GM21576 (cell line): ENCODE results near the gene KIF26A.

Source experiments
- ATAC-seq: cut with Tn5 transposase; IDR thresholded peaks from one replicate; pipeline ENCODE4 v1.9.1; 2021; ENCODE audit warnings: mild to moderate bottlenecking, moderate library complexity; ENCODE audit not compliant: unreplicated experiment

The KIF26A gene

DNA sequence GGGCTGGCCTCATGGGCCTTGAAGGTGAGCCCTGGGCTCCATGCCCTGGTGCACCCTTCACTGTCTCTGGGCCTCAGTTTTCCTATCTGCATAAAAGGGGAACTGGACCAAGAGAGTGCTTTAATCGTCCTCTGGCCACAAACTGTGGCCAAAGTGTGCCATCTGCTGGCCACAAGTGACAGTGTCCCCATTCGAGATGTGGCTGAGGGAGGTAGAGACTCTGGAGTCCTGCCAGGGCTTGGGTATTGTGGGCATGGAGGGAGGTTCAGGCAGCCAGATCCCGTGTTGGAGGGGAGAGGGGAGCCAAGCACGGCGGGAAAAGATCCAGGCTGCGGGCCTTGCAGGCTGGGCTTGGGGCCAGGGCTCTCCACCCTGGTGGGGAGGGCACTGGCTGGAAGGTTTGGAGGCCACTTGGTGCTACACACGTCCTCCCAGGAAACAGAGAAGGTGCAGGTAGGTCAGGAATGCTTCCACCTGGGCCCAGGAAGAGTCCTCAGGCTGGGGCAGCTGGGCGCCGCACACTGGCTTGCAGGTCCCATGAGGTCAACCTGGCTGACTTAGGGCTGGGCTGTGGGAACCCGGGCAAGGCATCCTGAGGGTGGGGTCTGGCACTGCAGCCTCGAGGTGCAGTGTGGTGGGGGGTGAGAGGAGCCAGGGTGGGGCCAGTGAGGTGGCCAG lies 7.3 kb upstream of the KIF26A start:
- no peak for ATAC-seq

DNA sequence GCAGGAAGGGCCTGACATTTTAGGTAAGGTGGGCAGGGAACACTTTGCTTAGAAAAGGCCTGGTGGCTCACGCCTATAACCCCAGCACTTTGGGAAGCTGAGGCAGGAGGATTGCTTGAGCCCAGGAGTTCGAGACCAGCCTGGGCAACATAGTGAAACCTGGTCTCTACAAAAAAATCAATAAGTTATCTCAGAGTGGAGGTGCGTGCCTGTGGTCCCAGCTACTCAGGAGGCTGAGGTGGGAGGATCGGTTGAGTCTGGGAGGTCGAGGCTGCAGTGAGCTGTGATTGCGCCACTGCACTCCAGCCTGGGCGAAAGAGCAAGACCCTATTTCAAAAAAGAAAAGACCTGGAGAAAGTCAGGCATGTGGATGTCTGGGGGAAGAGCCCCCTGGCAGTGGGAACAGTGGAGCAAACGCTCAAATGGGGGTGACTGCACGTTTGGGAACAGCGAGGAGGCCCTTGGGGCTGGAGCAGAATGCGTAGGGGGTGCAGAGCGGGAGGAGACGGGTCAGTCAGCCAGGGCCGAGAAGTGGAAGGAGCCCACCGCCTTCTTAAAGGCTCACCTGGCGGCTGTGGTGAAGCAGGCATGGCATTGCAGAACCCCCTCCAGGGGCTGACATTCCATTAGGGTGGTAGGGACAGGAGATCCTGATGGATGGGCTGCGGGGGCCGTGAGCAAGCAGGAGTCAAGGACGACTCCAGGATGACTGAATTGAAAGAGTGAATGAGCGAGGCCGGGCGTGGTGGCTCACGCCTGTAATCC lies 6.2 kb upstream of the KIF26A start:
- no peak for ATAC-seq

DNA sequence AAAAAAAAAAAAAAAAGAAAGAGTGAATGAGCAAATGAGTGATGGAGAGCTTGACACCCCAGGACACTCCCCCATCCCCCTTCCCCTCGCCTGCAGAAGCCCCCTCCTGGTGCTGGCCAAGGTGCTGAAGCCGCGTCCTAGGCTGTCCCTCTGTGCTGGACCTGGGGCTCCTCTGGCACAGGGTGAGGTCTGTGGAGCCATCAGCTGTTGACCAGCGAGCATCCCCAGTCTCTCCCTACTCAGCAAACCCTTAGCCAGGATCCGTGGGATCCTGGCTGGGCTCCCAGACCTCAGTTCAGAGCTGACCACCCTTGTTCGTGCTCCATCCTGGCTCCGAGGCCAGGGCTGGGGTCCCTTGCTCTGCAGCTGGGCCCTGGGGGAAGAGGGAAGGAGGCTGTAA lies 5.4 kb upstream of the KIF26A start:
- no peak for ATAC-seq

DNA sequence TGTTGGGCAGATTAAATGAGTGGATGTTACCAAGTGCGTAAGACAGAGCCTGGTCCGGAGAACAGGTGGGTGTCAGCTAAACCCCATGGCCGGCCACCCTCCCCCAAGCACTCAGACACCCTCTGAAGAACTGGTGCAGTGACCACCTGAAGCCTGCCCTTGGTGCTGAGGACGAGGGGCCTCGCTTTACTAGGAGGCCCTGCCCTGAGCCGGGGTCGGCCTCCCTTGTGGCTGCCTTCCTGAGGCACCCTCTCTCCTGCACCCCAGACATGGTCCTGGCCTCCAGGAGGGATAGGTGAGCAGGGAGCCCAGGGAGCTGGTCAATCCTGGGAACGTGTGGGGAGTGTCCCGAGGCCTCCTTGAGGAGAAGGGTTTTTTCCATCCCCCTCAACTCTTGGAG lies 4.9 kb upstream of the KIF26A start:
- no peak for ATAC-seq

DNA sequence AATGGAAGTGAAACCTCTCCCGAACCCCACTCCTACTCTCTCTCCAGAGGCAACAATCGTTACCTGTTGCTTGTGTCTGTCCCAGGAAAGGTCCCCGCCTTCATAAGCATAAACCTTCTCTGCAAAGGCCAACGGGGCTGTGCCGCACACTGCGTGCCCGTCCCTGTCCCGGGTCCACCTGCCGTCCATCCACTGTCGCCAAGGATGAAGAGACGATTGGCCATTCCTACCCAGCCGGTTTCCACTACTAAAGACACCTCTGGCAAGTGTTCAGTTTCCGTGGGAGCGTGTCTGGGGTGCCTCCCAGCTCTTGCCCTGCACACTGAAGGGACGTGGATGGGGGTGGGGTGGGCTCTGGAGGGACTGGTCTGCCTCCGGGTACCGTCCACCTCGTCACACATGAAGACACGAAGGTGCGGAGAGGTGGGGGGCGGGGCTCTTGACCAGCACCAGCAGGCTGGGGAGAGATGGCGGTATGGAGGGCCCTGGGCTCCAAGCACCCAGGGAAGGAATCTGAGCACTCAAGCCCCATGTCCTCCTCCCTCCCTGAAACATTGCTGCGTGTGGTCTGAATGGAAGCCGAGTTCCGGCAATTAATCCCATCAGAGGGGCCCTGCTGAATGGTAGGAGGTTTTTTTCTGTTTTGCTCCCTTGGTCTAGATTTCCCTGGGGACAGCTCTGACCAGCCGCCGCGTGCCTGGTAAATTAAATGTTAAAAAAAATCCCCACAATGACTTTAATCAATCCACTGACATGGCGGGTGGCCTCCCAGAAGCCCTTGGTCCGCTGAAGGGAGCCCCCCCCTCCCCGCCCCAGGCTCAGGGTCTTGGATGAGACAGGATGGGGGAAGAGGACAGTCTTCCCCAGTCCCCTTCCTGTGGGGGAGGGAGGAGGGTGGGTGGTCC lies 4.1 kb upstream of the KIF26A start:
- ATAC-seq = no peak

DNA sequence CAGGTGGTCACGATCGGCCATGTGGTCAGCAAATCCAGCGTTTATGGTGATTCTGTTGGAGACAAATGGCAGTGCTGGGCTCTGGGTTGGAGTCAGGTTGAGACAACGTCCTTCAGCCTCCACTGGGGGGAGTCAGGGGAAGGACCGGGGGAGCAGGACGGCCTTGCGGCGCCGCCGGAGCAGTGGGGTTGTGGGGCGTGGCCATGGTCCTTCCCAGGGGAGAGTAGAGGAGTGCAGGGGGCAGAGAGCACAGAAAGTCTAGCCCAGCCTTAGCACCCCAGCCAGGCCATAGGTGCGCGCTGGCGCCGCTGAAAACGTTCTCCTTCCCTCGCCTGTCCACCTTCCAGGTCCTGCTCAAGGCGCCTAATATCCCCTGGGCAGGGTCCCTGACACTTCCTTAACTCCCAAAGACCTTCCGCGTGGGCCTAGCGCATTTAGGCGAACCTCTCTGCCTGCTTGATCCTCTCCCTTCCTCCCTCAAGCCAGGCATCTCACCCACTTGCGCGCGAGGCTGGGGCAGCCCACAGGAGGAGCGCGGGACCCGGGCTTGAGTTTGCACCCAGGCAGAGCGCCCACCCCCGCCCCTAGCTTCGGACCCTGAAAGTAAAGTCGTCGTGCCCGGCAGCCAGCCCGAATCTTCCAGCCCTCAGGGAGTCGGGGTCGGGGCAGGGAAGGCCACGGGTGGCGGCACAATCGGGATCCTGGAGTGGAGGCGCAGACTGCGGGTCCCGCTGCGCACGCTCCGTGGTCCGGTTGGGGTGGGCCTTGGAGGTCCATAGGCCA lies 3.1 kb upstream of the KIF26A start:
- no peak for ATAC-seq

DNA sequence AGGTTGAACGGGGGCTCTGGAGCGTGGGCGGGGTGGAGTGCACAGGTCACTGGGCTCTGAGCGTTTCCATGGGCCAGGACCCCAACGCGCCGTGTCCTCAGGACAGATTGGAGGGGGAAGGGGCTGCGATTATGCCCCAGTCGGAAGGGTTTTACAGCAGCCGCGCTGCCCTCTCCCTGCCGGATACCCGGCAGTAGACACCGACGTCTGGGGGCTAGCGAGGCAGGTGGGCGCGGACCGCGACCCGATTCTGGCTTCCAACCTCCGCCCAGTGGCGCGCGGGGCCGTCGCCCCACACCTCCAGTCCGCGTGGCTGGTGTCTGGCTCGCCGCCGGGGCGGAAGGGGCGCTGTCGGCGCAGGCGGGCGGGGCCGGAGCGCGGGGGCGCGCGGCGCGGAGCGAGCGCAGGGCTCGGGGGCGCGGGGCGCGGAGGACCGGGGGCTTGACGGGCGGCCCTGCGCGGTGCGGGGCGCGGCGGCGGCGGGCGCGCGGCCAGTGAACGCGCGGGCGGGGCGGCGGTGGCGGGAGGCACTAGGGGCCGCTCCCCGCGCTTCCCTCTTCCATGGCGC lies 2.4 kb upstream of the KIF26A start:
- no peak for ATAC-seq

DNA sequence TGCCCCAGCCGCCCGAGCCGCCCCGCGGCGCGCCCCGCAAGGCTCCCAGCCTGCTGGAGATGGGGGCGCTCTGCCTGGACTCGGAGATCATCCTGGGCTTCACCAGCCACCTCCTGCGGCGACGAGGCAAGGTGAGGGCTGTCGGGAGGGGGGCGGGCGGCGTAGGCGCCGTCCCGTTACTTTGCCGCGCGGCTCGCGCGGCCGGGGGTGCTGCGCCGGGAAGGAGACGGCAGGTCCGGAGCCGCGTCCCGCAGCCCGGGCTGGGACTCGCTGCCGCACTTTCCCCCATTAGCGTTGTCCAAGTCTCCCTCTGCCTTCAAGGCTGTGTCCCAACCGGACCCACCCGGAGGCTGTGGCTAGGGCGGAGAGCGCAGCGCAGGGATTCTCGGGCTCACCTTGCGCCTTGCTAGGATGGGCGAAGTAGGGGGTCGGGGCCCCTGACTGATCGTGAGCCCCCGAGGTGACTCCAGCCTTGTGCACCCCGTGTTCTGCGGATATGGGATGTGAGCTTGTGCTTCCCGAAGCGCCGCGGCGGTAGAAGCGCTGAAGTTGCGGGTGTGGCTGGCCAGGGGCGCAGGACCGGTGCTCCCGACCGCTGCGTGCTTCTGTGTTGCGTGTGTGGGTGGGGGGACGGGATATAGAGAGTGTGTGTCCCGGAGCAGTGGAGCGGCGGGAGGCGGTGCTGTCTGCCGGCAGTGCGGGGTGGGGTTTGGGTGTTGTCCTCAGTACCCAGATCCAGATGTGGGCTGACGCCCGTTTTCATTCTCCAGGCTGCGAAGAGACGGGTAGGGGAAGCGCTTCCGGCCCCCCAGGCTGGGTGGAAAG lies 1.7 kb upstream of the KIF26A start:
- ATAC-seq = no peak

DNA sequence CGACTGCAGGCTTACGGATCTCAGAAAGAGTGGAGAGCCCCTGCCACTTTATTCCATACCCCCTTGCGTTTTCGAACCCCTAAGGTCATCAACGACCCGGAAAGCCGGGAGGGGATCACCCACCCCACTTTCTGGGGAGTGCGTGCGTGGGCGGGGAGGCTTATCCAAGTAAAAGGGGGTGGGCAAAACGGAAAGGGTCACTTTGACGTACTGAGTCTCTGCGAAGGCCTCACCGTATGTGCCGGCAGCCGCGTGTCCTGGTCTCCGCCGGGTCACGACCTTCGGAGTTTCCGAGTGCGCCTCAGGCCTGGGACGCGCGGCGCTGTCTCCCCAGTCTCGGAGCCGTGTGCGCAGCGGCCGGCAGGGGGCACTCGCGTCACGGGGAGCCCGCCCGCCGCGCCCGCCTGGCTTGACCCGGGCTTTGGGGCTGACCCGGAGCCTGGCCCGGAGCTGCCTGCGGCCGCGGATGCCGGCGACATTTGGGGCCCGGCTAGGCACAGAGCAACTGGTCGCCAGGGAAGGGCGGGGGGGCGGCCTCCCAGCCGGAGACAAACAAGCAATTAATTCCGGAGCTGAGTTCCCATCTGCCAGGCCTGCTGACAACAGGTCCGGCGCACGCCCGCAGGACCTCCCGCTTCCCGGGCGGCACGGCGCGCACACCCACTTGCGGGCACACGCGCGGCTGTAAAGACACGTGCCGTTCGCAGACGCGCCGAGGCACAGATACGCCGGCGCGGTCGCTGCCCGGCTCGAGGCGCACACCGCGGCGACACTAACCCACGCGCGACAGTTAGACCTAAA lies 890 bp upstream of the KIF26A start:
- ATAC-seq = no peak

DNA sequence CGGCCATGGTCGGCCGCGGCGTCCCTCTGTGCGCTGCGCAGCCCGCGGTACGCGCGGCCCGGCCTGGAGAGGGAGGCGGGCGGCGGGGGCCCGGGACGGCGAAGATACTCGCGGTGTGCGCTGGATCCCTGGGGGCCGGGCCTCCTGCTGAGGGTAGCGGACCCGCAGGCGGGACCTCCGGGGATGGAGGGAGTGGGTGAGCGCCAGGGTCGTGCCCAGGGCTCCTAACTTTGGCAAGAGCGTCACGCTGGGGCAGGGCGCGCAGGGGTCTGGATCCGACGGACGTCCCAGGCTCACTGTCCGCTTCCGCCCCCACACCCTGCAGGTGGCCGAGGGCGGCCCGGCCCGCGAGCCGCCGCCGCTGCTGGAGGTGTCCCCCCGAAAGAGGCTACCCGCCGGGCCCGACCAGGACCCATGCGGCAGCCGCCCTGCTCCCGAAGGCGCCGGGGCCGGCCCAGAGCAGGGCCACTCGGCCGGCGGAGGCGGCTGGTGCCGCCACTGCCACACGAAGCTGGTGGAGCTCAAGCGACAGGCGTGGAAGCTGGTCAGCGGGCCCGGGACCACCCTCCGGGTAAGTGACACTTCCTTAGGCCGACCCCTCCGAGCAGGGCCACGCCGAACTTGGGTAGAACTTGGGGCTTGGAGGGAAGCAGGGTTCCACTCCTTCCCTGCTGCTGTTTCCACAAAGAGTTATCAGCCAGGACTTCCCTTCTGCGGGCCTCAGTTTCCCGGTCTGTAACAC lies 502 bp downstream of the KIF26A start:
- ATAC-seq = no peak

DNA sequence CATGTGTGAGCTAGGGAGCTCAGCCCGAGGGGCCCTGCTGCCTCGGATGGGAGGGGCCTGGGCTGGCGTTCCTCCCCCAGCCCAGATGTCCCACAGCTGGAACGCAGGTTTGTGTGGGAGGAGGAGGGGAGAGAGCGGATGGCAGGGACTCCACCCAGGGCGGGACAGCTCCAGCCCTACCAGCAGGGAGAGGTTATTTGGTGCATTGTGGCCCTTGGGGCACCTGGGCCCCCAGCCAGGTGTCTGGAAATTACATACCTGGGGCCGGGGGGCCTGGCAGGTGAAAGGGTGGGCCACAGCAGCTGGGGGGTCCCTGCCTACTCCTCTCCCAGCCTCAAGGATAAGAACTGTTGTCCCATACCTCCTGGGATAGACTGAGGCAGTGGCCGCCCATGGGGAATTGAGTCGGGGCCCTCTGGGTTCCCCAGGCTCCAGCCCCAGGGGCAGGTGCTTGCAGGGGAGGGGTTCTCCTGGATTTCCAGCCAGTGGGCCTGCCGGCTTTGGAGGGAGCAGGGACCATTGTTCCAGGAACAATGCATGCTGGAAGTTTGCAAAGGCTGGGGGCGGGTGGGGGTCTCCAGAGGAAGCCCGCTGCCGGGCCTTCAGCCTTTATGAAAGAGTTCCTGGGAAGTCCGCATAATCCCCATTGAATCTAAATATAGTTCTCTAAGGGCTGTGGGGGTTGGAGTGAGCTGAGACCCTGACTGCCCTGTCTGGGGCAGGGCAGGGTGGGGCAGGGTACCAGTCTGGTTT lies 1.2 kb downstream of the KIF26A start:
- no peak for ATAC-seq

DNA sequence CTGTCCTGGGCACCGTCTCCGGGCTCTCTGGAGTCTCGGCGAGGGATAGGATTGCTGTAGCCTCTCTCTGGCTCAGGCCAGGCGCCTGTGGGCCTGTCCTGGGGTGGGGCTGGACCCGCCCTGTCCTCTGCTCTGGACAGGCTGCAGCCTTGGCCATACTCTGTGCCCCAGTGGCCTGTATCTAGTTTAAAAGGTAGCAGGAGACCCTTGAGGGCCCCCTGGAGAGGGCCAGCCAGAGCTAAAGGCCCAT lies 1.8 kb downstream of the KIF26A start:
- no peak for ATAC-seq

DNA sequence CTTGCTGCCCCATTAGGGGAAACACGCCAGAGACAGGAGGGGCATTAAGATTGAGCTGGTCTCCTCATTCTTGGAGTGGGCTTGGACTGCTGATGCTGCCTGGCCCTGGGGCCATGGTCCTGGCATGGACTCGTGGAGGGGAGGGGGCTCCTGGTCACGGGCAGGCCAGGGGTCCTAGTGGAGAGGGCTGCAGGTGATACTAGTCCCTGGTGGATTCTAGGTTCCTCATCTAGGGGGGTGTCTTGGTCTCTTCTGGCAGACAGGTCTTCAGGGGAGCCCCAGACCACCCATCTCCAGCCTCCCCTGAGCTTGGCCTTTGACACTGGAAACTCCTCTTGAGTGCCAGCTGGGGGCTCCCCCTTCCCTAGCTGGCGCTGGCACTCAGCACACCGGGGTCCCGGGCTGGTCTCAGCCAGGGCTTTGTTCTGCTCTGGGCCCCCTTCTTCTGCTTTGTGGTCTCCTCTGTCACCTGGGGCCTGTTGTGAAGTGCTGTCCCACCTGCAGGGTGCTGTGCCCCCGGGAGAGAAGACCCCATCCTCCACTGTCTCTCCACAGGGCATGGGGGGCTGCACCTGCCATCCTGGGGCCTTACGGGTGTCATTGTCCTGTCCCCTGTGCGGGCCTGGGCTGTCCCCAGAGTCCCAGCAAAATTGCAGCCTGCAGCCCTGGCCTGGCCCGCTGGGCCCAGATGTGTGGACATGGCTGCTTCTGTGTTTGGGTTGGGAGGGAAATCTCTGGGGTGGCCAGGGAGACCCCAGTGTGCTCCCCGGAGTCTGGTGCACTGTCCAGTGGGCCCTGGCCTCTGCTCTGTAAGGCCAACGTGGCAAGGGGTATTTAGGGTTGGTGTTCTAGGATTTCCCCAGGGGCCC lies 2.3 kb downstream of the KIF26A start:
- no peak for ATAC-seq

DNA sequence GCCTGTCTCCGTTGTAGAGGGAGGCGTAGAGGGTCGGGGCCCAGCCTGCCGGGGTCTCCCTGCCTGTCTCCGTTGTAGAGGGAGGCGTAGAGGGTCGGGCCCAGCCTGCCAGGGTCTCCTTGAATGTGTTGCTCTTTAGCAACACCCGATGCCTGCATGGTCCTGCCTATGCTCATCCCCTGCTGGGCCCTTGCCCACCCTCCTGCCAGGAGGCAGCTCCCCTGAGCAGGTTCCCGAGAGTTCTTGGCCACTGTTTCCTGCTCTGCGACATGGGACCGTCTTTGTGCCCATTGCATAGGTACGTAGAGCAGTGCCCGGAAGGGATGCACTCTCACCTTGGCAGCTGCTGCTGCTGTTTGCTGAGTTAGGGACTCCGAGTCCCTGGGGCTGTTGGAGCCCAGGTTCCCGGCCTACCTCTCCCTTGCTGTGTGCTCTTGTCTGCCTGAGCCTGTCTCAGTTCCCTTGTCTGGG lies 3.3 kb downstream of the KIF26A start:
- no peak for ATAC-seq

DNA sequence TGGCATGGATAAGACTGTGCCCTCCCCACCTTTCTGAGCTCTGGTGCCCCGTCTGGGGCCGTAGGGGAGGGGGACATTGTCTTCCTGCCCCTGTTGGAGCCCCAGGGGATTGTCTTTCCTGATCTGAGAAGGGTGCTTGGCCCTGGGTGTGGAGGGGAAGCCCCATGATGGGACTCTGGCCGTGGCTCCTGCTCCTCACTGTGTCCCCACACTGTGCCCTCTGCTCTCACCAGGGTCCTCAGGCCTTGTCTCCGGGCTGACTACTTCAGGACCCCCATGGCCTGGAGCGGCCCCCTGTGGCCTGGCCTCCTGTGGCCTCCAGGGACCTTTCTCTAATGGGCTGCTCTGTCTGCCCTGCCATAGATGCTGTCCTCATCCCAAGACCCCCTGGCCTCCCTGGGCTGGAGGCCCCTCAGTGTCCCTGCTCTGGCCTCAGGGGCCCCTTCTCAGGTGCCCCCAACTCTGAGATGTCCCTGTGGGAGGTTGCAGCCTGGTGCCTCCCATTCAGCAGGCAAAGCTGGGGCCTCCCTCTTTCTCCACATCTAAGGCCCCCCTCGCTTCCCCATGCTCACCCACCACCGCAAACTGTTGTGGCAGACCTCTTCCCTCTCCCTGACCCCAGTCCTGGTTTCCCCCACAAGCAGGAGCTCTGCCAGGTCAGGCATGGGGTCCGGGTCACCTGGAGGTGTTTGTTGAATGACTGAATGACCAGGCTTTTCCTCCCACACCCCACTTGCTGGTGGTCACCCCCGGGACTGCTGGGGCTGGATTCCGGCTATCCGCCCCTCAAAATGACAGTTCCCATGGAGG lies 4.0 kb downstream of the KIF26A start:
- ATAC-seq = no peak

DNA sequence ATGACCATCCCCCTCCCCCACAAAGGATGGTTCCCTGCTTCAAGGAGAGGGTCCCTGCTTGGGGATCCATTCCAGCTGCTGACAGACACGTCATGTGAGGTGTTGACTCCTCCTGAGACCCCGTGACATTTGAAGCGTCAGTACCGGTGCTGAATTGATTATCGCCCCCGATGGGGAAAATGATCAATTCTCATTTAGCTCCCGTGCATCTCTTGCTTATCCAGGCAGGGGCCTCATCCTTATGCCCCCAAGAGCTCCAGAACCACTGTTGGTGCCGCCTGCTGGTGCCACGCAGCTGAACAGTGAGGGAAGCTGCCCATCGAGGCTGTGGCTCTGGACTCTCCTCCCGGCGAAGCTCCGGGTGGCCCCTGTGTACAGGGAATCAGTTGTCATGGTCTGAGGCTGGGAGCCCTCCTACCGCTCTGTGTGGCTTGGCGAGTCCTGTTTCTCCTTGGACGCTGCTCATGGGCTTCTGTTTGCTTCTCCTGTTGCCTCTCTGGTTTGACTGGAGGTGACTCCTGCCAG lies 4.6 kb downstream of the KIF26A start:
- ATAC-seq = no peak
